Esophagus muscularis mucosa (tissue), 4 donors: ENCODE data around the gene PIK3CD.

Experiments
- EP300 ChIP-seq: sonication (generic); formaldehyde crosslinking; IDR thresholded peaks from one replicate; pipeline ENCODE4 v1.6.1; 2017; ENCODE audit warnings: antibody characterized with exemption
- POLR2A ChIP-seq: fragments of 450-650 bp; IDR thresholded peaks from one replicate; pipeline ENCODE4 v1.6.1; 2017; ENCODE audit warnings: antibody characterized with exemption, moderate library complexity, mild to moderate bottlenecking, low read depth
- POLR2AphosphoS5 ChIP-seq, 2 donors: sonication (generic); formaldehyde crosslinking; IDR thresholded peaks; one replicate each; pipeline ENCODE4 v1.6.1; 2017; ENCODE audit warnings: antibody characterized with exemption in 2 of 2
- TF ChIP-seq, protein P1 (sequence below), 3 experiments: fragments of 200-600 bp in 2 of 3; fragments of 450-650 bp in 1 of 3; sonication (generic) in 2 of 3; IDR thresholded peaks; one replicate each; pipeline ENCODE4 v1.5.1; 2017 to 2019; ENCODE audit warnings: antibody characterized with exemption in 3 of 3, mild to moderate bottlenecking in 2 of 3, moderate library complexity in 1 of 3

DNA sequence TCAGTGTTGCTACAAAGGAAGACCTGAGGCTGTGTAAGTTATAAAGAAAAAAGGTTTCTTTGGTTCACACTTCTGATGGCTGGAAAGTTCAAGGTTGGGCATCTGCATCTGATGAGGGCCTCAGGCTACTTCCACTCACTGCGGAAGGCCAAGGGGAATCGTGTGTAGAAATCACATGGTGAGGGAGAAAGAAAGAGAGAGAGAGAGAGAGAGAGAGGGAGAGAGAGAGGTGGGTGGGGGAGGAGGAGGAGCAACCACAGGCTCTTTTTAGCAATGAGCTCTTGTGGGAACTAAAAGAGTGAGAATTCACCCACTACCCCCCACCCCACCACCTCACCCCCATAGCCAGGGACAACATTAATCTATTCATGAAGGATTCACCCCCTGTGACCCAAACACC is 112.4 kb downstream of the PIK3CD start:
- TF ChIP-seq, protein P1, sequence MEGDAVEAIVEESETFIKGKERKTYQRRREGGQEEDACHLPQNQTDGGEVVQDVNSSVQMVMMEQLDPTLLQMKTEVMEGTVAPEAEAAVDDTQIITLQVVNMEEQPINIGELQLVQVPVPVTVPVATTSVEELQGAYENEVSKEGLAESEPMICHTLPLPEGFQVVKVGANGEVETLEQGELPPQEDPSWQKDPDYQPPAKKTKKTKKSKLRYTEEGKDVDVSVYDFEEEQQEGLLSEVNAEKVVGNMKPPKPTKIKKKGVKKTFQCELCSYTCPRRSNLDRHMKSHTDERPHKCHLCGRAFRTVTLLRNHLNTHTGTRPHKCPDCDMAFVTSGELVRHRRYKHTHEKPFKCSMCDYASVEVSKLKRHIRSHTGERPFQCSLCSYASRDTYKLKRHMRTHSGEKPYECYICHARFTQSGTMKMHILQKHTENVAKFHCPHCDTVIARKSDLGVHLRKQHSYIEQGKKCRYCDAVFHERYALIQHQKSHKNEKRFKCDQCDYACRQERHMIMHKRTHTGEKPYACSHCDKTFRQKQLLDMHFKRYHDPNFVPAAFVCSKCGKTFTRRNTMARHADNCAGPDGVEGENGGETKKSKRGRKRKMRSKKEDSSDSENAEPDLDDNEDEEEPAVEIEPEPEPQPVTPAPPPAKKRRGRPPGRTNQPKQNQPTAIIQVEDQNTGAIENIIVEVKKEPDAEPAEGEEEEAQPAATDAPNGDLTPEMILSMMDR (IDR thresholded peaks at IDR 0.05), result no peak
- TF ChIP-seq EP300 (no peak), POLR2AphosphoS5 (IDR thresholded peaks at IDR 0.05) (no peak), POLR2A (no peak)
